Spleen (tissue), 11 donors: ENCODE data around the gene TAS1R1. TPM values are rescaled to one million over a fixed set of nuclear protein-coding genes. Genes with fewer than 3 reads are reported as not detected.

Source experiments
- DNase-seq: peaks from one replicate; pipeline ENCODE4 v3.0.0-alpha.2; 2020
- H3K27ac ChIP-seq, 8 donors: fragments of 200-600 bp; sonication (generic) in 7 of 8; 1 replicate in 4 of 8; 2 replicates in 4 of 8; pipeline versions ENCODE4 v1.5.0 to v1.8.0; 2016 to 2021; ENCODE audit warnings: inconsistent platforms in 4 of 8, mild to moderate bottlenecking in 4 of 8, moderate library complexity in 1 of 8
- H3K27me3 ChIP-seq, 7 donors: fragments of 200-600 bp; sonication (generic) in 6 of 7; replicated peaks in 1 of 7; 1 replicate in 4 of 7; 2 replicates in 3 of 7; pipeline versions ENCODE4 v1.5.0 to v1.8.0; 2016 to 2021; ENCODE audit warnings: inconsistent platforms in 3 of 7, mild to moderate bottlenecking in 1 of 7
- H3K36me3 ChIP-seq, 6 donors: fragments of 200-600 bp; sonication (generic) in 5 of 6; 1 replicate in 4 of 6; 2 replicates in 2 of 6; pipeline versions ENCODE4 v1.5.0 to v1.8.0; 2016 to 2021; ENCODE audit warnings: inconsistent platforms in 2 of 6
- H3K4me1 ChIP-seq, 6 donors: fragments of 200-600 bp; sonication (generic) in 5 of 6; 1 replicate in 3 of 6; 2 replicates in 3 of 6; pipeline versions ENCODE4 v1.5.0 to v1.8.0; 2016 to 2021; ENCODE audit warnings: inconsistent platforms in 3 of 6
- H3K4me3 ChIP-seq, 8 donors: fragments of 200-600 bp; sonication (generic) in 7 of 8; 1 replicate in 4 of 8; 2 replicates in 4 of 8; pipeline versions ENCODE4 v1.5.0 to v1.8.0; 2016 to 2021; ENCODE audit warnings: inconsistent platforms in 4 of 8, mild to moderate bottlenecking in 4 of 8, moderate library complexity in 2 of 8
- H3K9me3 ChIP-seq, 8 donors: fragments of 200-600 bp; sonication (generic) in 7 of 8; 1 replicate in 4 of 8; 2 replicates in 4 of 8; pipeline versions ENCODE4 v1.5.0 to v1.8.0; 2016 to 2021; ENCODE audit warnings: inconsistent platforms in 4 of 8
- CTCF ChIP-seq, 11 experiments: fragments of 200-600 bp in 7 of 11; fragments of 450-650 bp in 4 of 11; sonication (generic) in 4 of 11; IDR thresholded peaks in 8 of 11; conservative IDR thresholded peaks in 3 of 11; 1 replicate in 7 of 11; 2 replicates in 4 of 11; pipeline versions ENCODE4 v1.4.0 to v1.8.0; 2016 to 2021; ENCODE audit warnings: antibody characterized with exemption in 11 of 11, inconsistent platforms in 4 of 11, mild to moderate bottlenecking in 1 of 11
- POLR2A ChIP-seq, 3 donors: fragments of 450-650 bp; IDR thresholded peaks; one replicate each; pipeline ENCODE4 v1.5.1; 2017; ENCODE audit warnings: antibody characterized with exemption in 3 of 3, mild to moderate bottlenecking in 1 of 3
- POLR2AphosphoS5 ChIP-seq, 3 donors: sonication (generic); formaldehyde crosslinking; IDR thresholded peaks; one replicate each; pipeline ENCODE4 v1.5.1; 2017; ENCODE audit warnings: antibody characterized with exemption in 3 of 3
- WGBS, 5 donors: extraction: QIAGEN DNeasy Blood & Tissue Kit in 3 of 5; methylation state at CpG; one replicate each; pipeline versions ENCODE4 v1.1.5 to v1.1.7; 2013 to 2018; 5-methylcytosine and 5-hydroxymethylcytosine counted together
- intact Hi-C: fragments of 100-400 bp; cut with DNase I; formaldehyde crosslinking; loops from one replicate; pipeline ENCODE4 v1.15.0; 2023; ENCODE audit warnings: low total_unique reads
- polyA plus RNA-seq, 3 donors: library from polyadenylated mRNA; stranded (reverse); fragments of 200-250 nt; gene quantifications; one replicate each; pipeline ENCODE4 v1.2.1, GENCODE V29; 2013
- total RNA-seq, 7 donors: library from RNA; depleted of rRNA in 3 of 7; stranded (reverse); fragments of >200 nt in 3 of 7; fragmentation: NEBNext Ultra II Directional in 4 of 7; extraction: Animal tissue kit (Norgen Biotek cat#: 25700) in 4 of 7; gene quantifications; one replicate each; pipeline versions ENCODE4 v1.1.0 to v1.2.1, GENCODE V29; 2016 to 2021
- donor health status: healthy with polysubstance abuse.
- donor health status: DM: no; HTN: no; CAD: no; lungs with moderate emphysema.
- donor health status: DM: no; HTN: no; CAD: no.
- donor health status: Bipolar disorder and iron deficiency.
- donor health status: healthy.
- donor health status: DM: no; HTN: no; CAD: no.
- donor health status: DM: yes; HTN: yes; CAD: no.

The TAS1R1 gene
- total and polyA plus RNA-seq, 10 donors: 0.09 to 0.88 (median 0.43) TPM

GRCh38 chr1:6507037-6507428 is 48.1 kb upstream of the TAS1R1 start:
- Histone ChIP-seq H3K27ac (no peak overlapping the region), H3K27me3 (peaks cover 0 to 19% (median 0%) of the 10 kb centered on the region in 7 donors), H3K4me3 (no peak overlapping the region), H3K4me1 (peaks cover 10 to 42% (median 29%) of the 10 kb centered on the region in 6 donors), H3K9me3 (no peaks in the 10 kb centered on the region), H3K36me3 (no peaks in the 10 kb centered on the region)
- TF ChIP-seq POLR2A (IDR thresholded peaks at IDR 0.05): no peak
- TF ChIP-seq CTCF (IDR thresholded peaks at IDR 0.05 in 8 of 11, conservative IDR thresholded peaks at IDR 0.05 in 3 of 11): no peak
- TF ChIP-seq POLR2AphosphoS5 (IDR thresholded peaks at IDR 0.05): peak in 1 of 3 donors; percentile 21
- intact Hi-C loops: no loop called here
- no peak for DNase-seq
- 50 to 62% (median 54%) methylated on average over 7 of the region's 7 CpGs for WGBS, 5 donors

GRCh38 chr1:6507461-6507911 is 47.6 kb upstream of the TAS1R1 start:
- Histone ChIP-seq H3K27ac (no peak overlapping the region), H3K4me3 (no peak overlapping the region), H3K4me1 (peaks cover 7 to 38% (median 25%) of the 10 kb centered on the region in 6 donors), H3K36me3 (no peaks in the 10 kb centered on the region), H3K27me3 (peaks cover 0 to 16% (median 0%) of the 10 kb centered on the region in 7 donors), H3K9me3 (no peaks in the 10 kb centered on the region)
- 64 to 95% (median 83%) methylated on average over 4 to 12 of the region's 12 CpGs for WGBS, 5 donors
- DNase-seq: no peak
- intact Hi-C loops: no loop called here
- TF ChIP-seq POLR2A (IDR thresholded peaks at IDR 0.05) (no peak), POLR2AphosphoS5 (IDR thresholded peaks at IDR 0.05) (no peak), CTCF (IDR thresholded peaks at IDR 0.05 in 8 of 11, conservative IDR thresholded peaks at IDR 0.05 in 3 of 11) (no peak)

- Histone ChIP-seq H3K4me1 (peaks cover 0 to 31% (median 17%) of the 10 kb centered on the region in 6 donors), H3K27me3 (peaks cover 0 to 15% (median 0%) of the 10 kb centered on the region in 7 donors), H3K4me3 (no peak overlapping the region), H3K36me3 (no peaks in the 10 kb centered on the region), H3K27ac (no peak overlapping the region), H3K9me3 (no peaks in the 10 kb centered on the region)
- DNase-seq: no peak
- WGBS, 5 donors: 82 to 91% (median 85%) methylated on average over 13 to 18 of the region's 18 CpGs
- intact Hi-C loops: no loop called here
- TF ChIP-seq POLR2A (IDR thresholded peaks at IDR 0.05) (no peak), CTCF (IDR thresholded peaks at IDR 0.05 in 8 of 11, conservative IDR thresholded peaks at IDR 0.05 in 3 of 11) (no peak), POLR2AphosphoS5 (IDR thresholded peaks at IDR 0.05) (no peak)
Observed at GRCh38 chr1:6508154-6508815, 46.8 kb upstream of the TAS1R1 start.

- peaks cover 0 to 29% (median 17%) of the 10 kb centered on the region in 6 donors for H3K4me1 ChIP-seq
- no peak for TF ChIP-seq CTCF (IDR thresholded peaks at IDR 0.05 in 8 of 11, conservative IDR thresholded peaks at IDR 0.05 in 3 of 11)
- no peak for TF ChIP-seq POLR2A (IDR thresholded peaks at IDR 0.05)
- no peak for TF ChIP-seq POLR2AphosphoS5 (IDR thresholded peaks at IDR 0.05)
- H3K27me3 ChIP-seq: peaks cover 0 to 15% (median 0%) of the 10 kb centered on the region in 7 donors
- DNase-seq: no peak
- 83 to 87% (median 85%) methylated on average over 8 to 11 of the region's 11 CpGs for WGBS, 5 donors
- H3K27ac ChIP-seq: no peak overlapping the region
- H3K36me3 ChIP-seq: no peaks in the 10 kb centered on the region
- H3K4me3 ChIP-seq: no peak overlapping the region
- no peaks in the 10 kb centered on the region for H3K9me3 ChIP-seq
- intact Hi-C loops: no loop called here
Observed at GRCh38 chr1:6508816-6509189, 46.3 kb upstream of the TAS1R1 start.
